Natural killer cell (primary cell): ENCODE data around the gene FRMD6. TPM values are rescaled to one million over a fixed set of nuclear protein-coding genes. Genes with fewer than 3 reads are reported as not detected.

ENCODE experiments used
- ATAC-seq, 3 donors: fragments of 150-1000 bp in 2 of 3; fragments of 200-7000 bp in 1 of 3; cut with Tn5 transposase; 1 replicate in 1 of 3; 2 replicates in 2 of 3; pipeline ENCODE4 v1.10.0; 2021; ENCODE audit warnings: mild to moderate bottlenecking in 2 of 3, moderate library complexity in 2 of 3
- DNase-seq, 2 donors: peaks; one replicate each; pipeline versions ENCODE4 v3.0.0 to v3.0.0-alpha.2; 2013 to 2021; ENCODE audit warnings: mixed read lengths in 1 of 2
- H3K27ac ChIP-seq: one replicate; pipeline ENCODE4 v1.5.1; 2013; ENCODE audit warnings: mild to moderate bottlenecking, low read length
- H3K27me3 ChIP-seq: one replicate; pipeline ENCODE4 v1.6.1; 2013; ENCODE audit warnings: low read length; ENCODE audit not compliant: control insufficient read depth, insufficient read depth
- H3K36me3 ChIP-seq: one replicate; pipeline ENCODE4 v1.6.1; 2013; ENCODE audit warnings: low read length; ENCODE audit not compliant: control insufficient read depth, insufficient read depth
- H3K4me1 ChIP-seq: one replicate; pipeline ENCODE4 v1.6.1; 2013; ENCODE audit warnings: low read length; ENCODE audit not compliant: control insufficient read depth, insufficient read depth
- H3K4me3 ChIP-seq: one replicate; pipeline ENCODE4 v1.5.1; 2013; ENCODE audit warnings: low read length
- H3K9me3 ChIP-seq: one replicate; pipeline ENCODE4 v1.6.1; 2013; ENCODE audit warnings: low read length; ENCODE audit not compliant: control insufficient read depth, insufficient read depth
- H3K27ac Mint-ChIP-seq, 2 donors: one replicate each; pipeline ENCODE4 v1.8.0; 2022; ENCODE audit warnings: mild to moderate bottlenecking in 2 of 2, mixed read lengths in 2 of 2, moderate library complexity in 1 of 2
- H3K27me3 Mint-ChIP-seq, 2 donors: one replicate each; pipeline ENCODE4 v1.8.0; 2022; ENCODE audit warnings: low read depth in 2 of 2, mixed read lengths in 2 of 2
- H3K36me3 Mint-ChIP-seq: one replicate; pipeline ENCODE4 v1.8.0; 2022; ENCODE audit warnings: mixed read lengths
- H3K4me1 Mint-ChIP-seq, 2 donors: one replicate each; pipeline ENCODE4 v1.8.0; 2022; ENCODE audit warnings: mixed read lengths in 2 of 2
- H3K4me3 Mint-ChIP-seq: one replicate; pipeline ENCODE4 v1.8.0; 2022; ENCODE audit warnings: mild to moderate bottlenecking, moderate library complexity, mixed read lengths
- H3K9me3 Mint-ChIP-seq, 2 donors: one replicate each; pipeline ENCODE4 v1.8.0; 2022; ENCODE audit warnings: mixed read lengths in 2 of 2
- WGBS: methylation state at CpG from one replicate; pipeline ENCODE4 v1.1.7; 2013; ENCODE audit warnings: missing lambda C conversion rate; ENCODE audit not compliant: insufficient coverage; 5-methylcytosine and 5-hydroxymethylcytosine counted together
- intact Hi-C: fragments of 100-400 bp; cut with micrococcal nuclease; formaldehyde crosslinking; loops from one replicate; pipeline ENCODE4 v1.14.2; 2022
- total RNA-seq, 4 donors: library from RNA; stranded (reverse); fragments of 120-200 nt in 1 of 4; gene quantifications; one replicate each; pipeline versions ENCODE4 v1.2.3 to v1.2.4, GENCODE V29; 2013 to 2022
- TF ChIP-seq, protein P1 (sequence below): fragments of 200-600 bp; IDR thresholded peaks from one replicate; pipeline ENCODE4 v1.8.0; 2022; ENCODE audit warnings: antibody characterized with exemption

Gene FRMD6
- total RNA-seq, 3 donors from 2014 or later (not counting 1 experiment from before 2014, with no cell fraction given): 1.5 to 3.8 (median 2.3) TPM

DNA sequence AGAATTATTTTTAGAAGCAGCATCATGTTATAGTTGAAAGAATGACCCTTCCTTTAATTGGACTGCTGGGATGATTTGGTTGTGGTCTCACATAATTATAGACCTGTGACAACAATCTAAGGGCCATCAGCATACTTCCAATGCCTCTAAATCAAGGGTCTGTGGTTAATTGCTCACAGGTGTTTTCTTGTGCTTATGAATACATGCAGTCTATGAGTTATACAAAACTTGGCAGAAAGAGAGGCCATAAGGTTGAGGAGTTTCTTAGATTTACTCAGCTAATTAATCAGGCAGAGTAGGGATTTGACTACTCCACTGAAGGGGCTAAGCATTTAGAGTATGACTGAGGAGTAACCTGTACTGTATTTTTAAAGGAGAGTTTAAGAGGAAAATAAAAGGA, 37.0 kb upstream of the FRMD6 start:
- Mint-ChIP-seq H3K4me1 (no peaks in the 10 kb centered on the region), H3K9me3 (no peaks in the 10 kb centered on the region), H3K4me3 (no peak overlapping the region), H3K27ac (no peak overlapping the region), H3K27me3 (peaks cover 27 to 43% of the 10 kb centered on the region in 2 donors), H3K36me3 (no peaks in the 10 kb centered on the region)
- Histone ChIP-seq H3K9me3 (no peaks in the 10 kb centered on the region), H3K4me1 (no peaks in the 10 kb centered on the region), H3K27me3 (no peaks in the 10 kb centered on the region), H3K27ac (no peak overlapping the region), H3K4me3 (no peak overlapping the region), H3K36me3 (no peaks in the 10 kb centered on the region)
- no peak for DNase-seq
- TF ChIP-seq, protein P1, sequence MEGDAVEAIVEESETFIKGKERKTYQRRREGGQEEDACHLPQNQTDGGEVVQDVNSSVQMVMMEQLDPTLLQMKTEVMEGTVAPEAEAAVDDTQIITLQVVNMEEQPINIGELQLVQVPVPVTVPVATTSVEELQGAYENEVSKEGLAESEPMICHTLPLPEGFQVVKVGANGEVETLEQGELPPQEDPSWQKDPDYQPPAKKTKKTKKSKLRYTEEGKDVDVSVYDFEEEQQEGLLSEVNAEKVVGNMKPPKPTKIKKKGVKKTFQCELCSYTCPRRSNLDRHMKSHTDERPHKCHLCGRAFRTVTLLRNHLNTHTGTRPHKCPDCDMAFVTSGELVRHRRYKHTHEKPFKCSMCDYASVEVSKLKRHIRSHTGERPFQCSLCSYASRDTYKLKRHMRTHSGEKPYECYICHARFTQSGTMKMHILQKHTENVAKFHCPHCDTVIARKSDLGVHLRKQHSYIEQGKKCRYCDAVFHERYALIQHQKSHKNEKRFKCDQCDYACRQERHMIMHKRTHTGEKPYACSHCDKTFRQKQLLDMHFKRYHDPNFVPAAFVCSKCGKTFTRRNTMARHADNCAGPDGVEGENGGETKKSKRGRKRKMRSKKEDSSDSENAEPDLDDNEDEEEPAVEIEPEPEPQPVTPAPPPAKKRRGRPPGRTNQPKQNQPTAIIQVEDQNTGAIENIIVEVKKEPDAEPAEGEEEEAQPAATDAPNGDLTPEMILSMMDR: no peak
- intact Hi-C loops: no loop called here
- no peak for ATAC-seq

DNA sequence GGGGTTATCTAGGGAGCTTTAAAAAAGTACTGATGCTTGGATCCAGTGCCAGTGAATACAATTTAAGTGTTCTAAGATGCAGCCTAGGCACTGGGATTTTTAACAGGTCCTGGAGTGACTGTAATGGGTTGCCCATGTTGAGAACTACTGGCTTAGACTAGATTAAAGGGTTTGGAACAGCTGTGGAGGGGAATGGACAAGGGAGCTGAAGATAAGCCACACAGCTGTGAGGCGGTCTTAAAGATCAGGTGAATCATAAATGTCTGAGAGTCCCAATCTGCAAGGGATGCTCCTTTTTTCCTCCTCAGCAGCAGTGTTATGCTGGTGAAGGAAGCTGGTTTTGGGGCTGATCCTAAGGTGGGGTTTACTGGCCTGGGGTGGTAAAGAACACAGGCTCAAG, 35.5 kb upstream of the FRMD6 start:
- DNase-seq: no peak
- Histone ChIP-seq H3K27me3 (no peaks in the 10 kb centered on the region), H3K4me3 (no peak overlapping the region), H3K36me3 (no peaks in the 10 kb centered on the region), H3K9me3 (no peaks in the 10 kb centered on the region), H3K4me1 (no peaks in the 10 kb centered on the region), H3K27ac (no peak overlapping the region)
- Mint-ChIP-seq H3K27me3 (peaks cover 27 to 41% of the 10 kb centered on the region in 2 donors), H3K4me3 (no peak overlapping the region), H3K36me3 (no peaks in the 10 kb centered on the region), H3K27ac (no peak overlapping the region), H3K9me3 (no peaks in the 10 kb centered on the region), H3K4me1 (no peaks in the 10 kb centered on the region)
- intact Hi-C loops: no loop called here
- WGBS: 94% methylated on average over 1 of the region's 1 CpG
- no peak for ATAC-seq
- TF ChIP-seq, protein P1: no peak

DNA sequence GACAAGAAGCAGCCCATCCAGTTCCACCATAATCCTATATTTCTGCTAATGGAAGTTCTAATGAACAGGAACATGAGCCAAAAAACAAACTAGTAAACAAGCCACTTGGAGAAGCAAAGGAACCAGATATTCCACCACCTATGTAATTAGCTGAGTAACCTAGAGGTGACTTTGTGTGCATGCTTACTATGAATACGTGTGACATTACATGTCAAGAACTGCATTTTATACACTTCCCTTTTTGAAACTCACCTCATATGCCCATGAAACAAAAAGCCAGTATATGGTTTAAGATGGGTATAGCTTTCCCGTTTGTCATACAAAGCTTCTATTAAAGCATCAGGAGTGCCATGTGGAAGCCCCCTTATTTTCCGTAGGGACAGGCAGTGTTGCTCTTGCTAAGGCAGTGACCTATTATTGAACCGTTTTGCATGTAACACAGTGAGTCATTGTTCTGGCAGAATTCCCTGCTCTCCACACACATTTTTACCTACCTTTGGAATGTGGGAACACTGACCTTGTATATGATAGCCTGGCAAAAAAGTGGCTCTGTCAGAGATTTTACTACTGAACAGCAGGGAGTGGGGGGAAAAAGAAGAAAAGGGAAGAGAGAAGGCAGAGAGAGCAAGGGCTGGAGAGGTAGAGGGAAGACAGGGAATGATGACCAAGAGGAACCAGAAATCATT, 34.8 kb upstream of the FRMD6 start:
- H3K4me3 ChIP-seq: no peak overlapping the region
- H3K27me3 Mint-ChIP-seq: peaks cover 27 to 41% of the 10 kb centered on the region in 2 donors
- no peaks in the 10 kb centered on the region for H3K36me3 Mint-ChIP-seq
- H3K27ac Mint-ChIP-seq: no peak overlapping the region
- no peak for DNase-seq
- WGBS: 85% methylated on average over 3 of the region's 4 CpGs
- no peaks in the 10 kb centered on the region for H3K4me1 Mint-ChIP-seq
- H3K4me3 Mint-ChIP-seq: no peak overlapping the region
- TF ChIP-seq, protein P1: no peak
- no peaks in the 10 kb centered on the region for H3K27me3 ChIP-seq
- H3K27ac ChIP-seq: no peak overlapping the region
- H3K9me3 Mint-ChIP-seq: no peaks in the 10 kb centered on the region
- no peak for ATAC-seq
- H3K4me1 ChIP-seq: no peaks in the 10 kb centered on the region
- H3K36me3 ChIP-seq: no peaks in the 10 kb centered on the region
- H3K9me3 ChIP-seq: no peaks in the 10 kb centered on the region
- intact Hi-C loops: no loop called here

DNA sequence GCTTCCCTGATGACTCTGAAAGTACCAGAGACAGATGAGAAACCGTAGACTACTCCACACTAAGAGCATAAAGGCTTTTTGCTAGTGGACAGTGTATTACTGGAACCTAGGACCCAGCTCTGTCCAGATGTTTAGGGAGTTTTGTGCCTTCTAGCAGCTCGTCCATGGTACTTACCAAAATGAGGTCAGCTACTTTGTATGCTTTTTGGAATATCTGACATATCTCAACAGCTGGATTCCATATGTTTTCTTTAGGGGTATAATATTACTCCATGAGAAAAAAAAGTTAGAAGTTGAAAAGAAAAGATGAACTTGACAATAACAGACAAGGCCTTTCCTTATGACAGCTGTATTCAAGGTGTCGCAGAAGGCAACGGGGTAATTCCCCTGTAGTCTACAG, 32.1 kb upstream of the FRMD6 start:
- ATAC-seq: no peak
- Mint-ChIP-seq H3K4me3 (no peak overlapping the region), H3K4me1 (no peaks in the 10 kb centered on the region), H3K9me3 (no peaks in the 10 kb centered on the region), H3K27me3 (peaks cover 17 to 40% of the 10 kb centered on the region in 2 donors), H3K27ac (no peak overlapping the region), H3K36me3 (no peaks in the 10 kb centered on the region)
- TF ChIP-seq, protein P1: no peak
- WGBS: 90% methylated on average over 3 of the region's 4 CpGs
- no peaks in the 10 kb centered on the region for H3K9me3 ChIP-seq
- DNase-seq: no peak
- intact Hi-C loops: no loop called here
- no peaks in the 10 kb centered on the region for H3K27me3 ChIP-seq
- no peak overlapping the region for H3K27ac ChIP-seq
- no peaks in the 10 kb centered on the region for H3K4me1 ChIP-seq
- no peaks in the 10 kb centered on the region for H3K36me3 ChIP-seq
- H3K4me3 ChIP-seq: no peak overlapping the region
